ENCODE data around the gene MSH3.

Gene MSH3

GRCh38 chr5:80919678-80920196 lies 265.3 kb downstream of the MSH3 start:
- ATAC-seq: no peak

GRCh38 chr5:80920333-80920732 lies 265.9 kb downstream of the MSH3 start:
- no peak for ATAC-seq

GRCh38 chr5:80921026-80921425 lies 266.6 kb downstream of the MSH3 start:
- no peak for ATAC-seq

GRCh38 chr5:80925931-80926330 lies 271.5 kb downstream of the MSH3 start:
- no peak for ATAC-seq
